Activated naive CD8-positive, alpha-beta T cell (primary cell): ENCODE results near the gene AQP1.

Source experiments
- H3K27ac Mint-ChIP-seq: one replicate; pipeline ENCODE4 v1.8.0; 2021; ENCODE audit warnings: mixed read lengths
- H3K27me3 Mint-ChIP-seq: one replicate; pipeline ENCODE4 v1.8.0; 2021; ENCODE audit warnings: mixed read lengths
- H3K36me3 Mint-ChIP-seq: one replicate; pipeline ENCODE4 v1.8.0; 2021; ENCODE audit warnings: mixed read lengths
- H3K4me1 Mint-ChIP-seq: one replicate; pipeline ENCODE4 v1.8.0; 2021; ENCODE audit warnings: low read depth, mixed read lengths
- H3K4me3 Mint-ChIP-seq: one replicate; pipeline ENCODE4 v1.8.0; 2021; ENCODE audit warnings: mild to moderate bottlenecking, mixed read lengths
- H3K9me3 Mint-ChIP-seq: one replicate; pipeline ENCODE4 v1.8.0; 2021; ENCODE audit warnings: low read depth, mixed read lengths

The AQP1 gene

GRCh38 chr7:30907527-30908267 is 4.0 kb upstream of the AQP1 start:
- Mint-ChIP-seq H3K27me3 (no peaks in the 10 kb centered on the region), H3K9me3 (no peaks in the 10 kb centered on the region), H3K4me3 (no peak overlapping the region), H3K36me3 (no peaks in the 10 kb centered on the region), H3K4me1 (no peaks in the 10 kb centered on the region), H3K27ac (no peak overlapping the region)

- Mint-ChIP-seq H3K27me3 (no peaks in the 10 kb centered on the region), H3K4me3 (no peak overlapping the region), H3K36me3 (no peaks in the 10 kb centered on the region), H3K9me3 (no peaks in the 10 kb centered on the region), H3K27ac (no peak overlapping the region), H3K4me1 (no peaks in the 10 kb centered on the region)
Observed at GRCh38 chr7:30908681-30909080, 3.0 kb upstream of the AQP1 start.

- H3K36me3 Mint-ChIP-seq, result no peaks in the 10 kb centered on the region
- H3K4me3 Mint-ChIP-seq, result no peak overlapping the region
- H3K27me3 Mint-ChIP-seq, result no peaks in the 10 kb centered on the region
- H3K4me1 Mint-ChIP-seq, result no peaks in the 10 kb centered on the region
- no peaks in the 10 kb centered on the region for H3K9me3 Mint-ChIP-seq
- H3K27ac Mint-ChIP-seq, result no peak overlapping the region
Observed at GRCh38 chr7:30909431-30909830, 2.2 kb upstream of the AQP1 start.

- no peak overlapping the region for H3K4me3 Mint-ChIP-seq
- H3K27ac Mint-ChIP-seq, result no peak overlapping the region
- H3K36me3 Mint-ChIP-seq, result no peaks in the 10 kb centered on the region
- no peaks in the 10 kb centered on the region for H3K27me3 Mint-ChIP-seq
- H3K9me3 Mint-ChIP-seq, result no peaks in the 10 kb centered on the region
- H3K4me1 Mint-ChIP-seq, result no peaks in the 10 kb centered on the region
Observed at GRCh38 chr7:30910411-30911073, 1.1 kb upstream of the AQP1 start.

- Mint-ChIP-seq H3K4me3 (no peak overlapping the region), H3K36me3 (no peaks in the 10 kb centered on the region), H3K27ac (no peak overlapping the region), H3K27me3 (no peaks in the 10 kb centered on the region), H3K9me3 (no peaks in the 10 kb centered on the region), H3K4me1 (no peaks in the 10 kb centered on the region)
Observed at GRCh38 chr7:30911133-30911532, 520 bp upstream of the AQP1 start.

- Mint-ChIP-seq H3K9me3 (no peaks in the 10 kb centered on the region), H3K27ac (no peak overlapping the region), H3K4me3 (no peak overlapping the region), H3K4me1 (no peaks in the 10 kb centered on the region), H3K27me3 (no peaks in the 10 kb centered on the region), H3K36me3 (no peaks in the 10 kb centered on the region)
Observed at GRCh38 chr7:30912021-30912730, 523 bp downstream of the AQP1 start.

GRCh38 chr7:30912731-30912985 is 1.0 kb downstream of the AQP1 start:
- Mint-ChIP-seq H3K27ac (no peak overlapping the region), H3K4me1 (no peaks in the 10 kb centered on the region), H3K36me3 (no peaks in the 10 kb centered on the region), H3K9me3 (no peaks in the 10 kb centered on the region), H3K4me3 (no peak overlapping the region), H3K27me3 (no peaks in the 10 kb centered on the region)

- no peaks in the 10 kb centered on the region for H3K9me3 Mint-ChIP-seq
- H3K27ac Mint-ChIP-seq, result no peak overlapping the region
- no peaks in the 10 kb centered on the region for H3K27me3 Mint-ChIP-seq
- no peak overlapping the region for H3K4me3 Mint-ChIP-seq
- H3K4me1 Mint-ChIP-seq, result no peaks in the 10 kb centered on the region
- no peaks in the 10 kb centered on the region for H3K36me3 Mint-ChIP-seq
Observed at GRCh38 chr7:30912986-30913811, 1.5 kb downstream of the AQP1 start.

GRCh38 chr7:30913821-30914515 is 2.3 kb downstream of the AQP1 start:
- Mint-ChIP-seq H3K27me3 (no peaks in the 10 kb centered on the region), H3K36me3 (no peaks in the 10 kb centered on the region), H3K4me1 (no peaks in the 10 kb centered on the region), H3K4me3 (no peak overlapping the region), H3K9me3 (no peaks in the 10 kb centered on the region), H3K27ac (no peak overlapping the region)

GRCh38 chr7:30914596-30914995 is 2.9 kb downstream of the AQP1 start:
- H3K27me3 Mint-ChIP-seq, result no peaks in the 10 kb centered on the region
- no peaks in the 10 kb centered on the region for H3K36me3 Mint-ChIP-seq
- H3K4me1 Mint-ChIP-seq, result no peaks in the 10 kb centered on the region
- no peaks in the 10 kb centered on the region for H3K9me3 Mint-ChIP-seq
- H3K27ac Mint-ChIP-seq, result no peak overlapping the region
- H3K4me3 Mint-ChIP-seq, result no peak overlapping the region

- Mint-ChIP-seq H3K4me1 (no peaks in the 10 kb centered on the region), H3K27ac (no peak overlapping the region), H3K27me3 (no peaks in the 10 kb centered on the region), H3K9me3 (no peaks in the 10 kb centered on the region), H3K4me3 (no peak overlapping the region), H3K36me3 (no peaks in the 10 kb centered on the region)
Observed at GRCh38 chr7:30915005-30915601, 3.5 kb downstream of the AQP1 start.

- H3K27ac Mint-ChIP-seq, result no peak overlapping the region
- no peaks in the 10 kb centered on the region for H3K4me1 Mint-ChIP-seq
- no peaks in the 10 kb centered on the region for H3K36me3 Mint-ChIP-seq
- H3K4me3 Mint-ChIP-seq, result no peak overlapping the region
- H3K27me3 Mint-ChIP-seq, result no peaks in the 10 kb centered on the region
- H3K9me3 Mint-ChIP-seq, result no peaks in the 10 kb centered on the region
Observed at GRCh38 chr7:30915751-30916150, 4.1 kb downstream of the AQP1 start.

GRCh38 chr7:30916255-30916654 is 4.6 kb downstream of the AQP1 start:
- no peaks in the 10 kb centered on the region for H3K4me1 Mint-ChIP-seq
- no peaks in the 10 kb centered on the region for H3K9me3 Mint-ChIP-seq
- no peak overlapping the region for H3K27ac Mint-ChIP-seq
- H3K27me3 Mint-ChIP-seq, result no peaks in the 10 kb centered on the region
- H3K36me3 Mint-ChIP-seq, result no peaks in the 10 kb centered on the region
- H3K4me3 Mint-ChIP-seq, result no peak overlapping the region

- Mint-ChIP-seq H3K9me3 (no peaks in the 10 kb centered on the region), H3K27ac (no peak overlapping the region), H3K27me3 (no peaks in the 10 kb centered on the region), H3K4me1 (no peaks in the 10 kb centered on the region), H3K4me3 (no peak overlapping the region), H3K36me3 (no peaks in the 10 kb centered on the region)
Observed at GRCh38 chr7:30916767-30917166, 5.1 kb downstream of the AQP1 start.
